GM23338 (cell line): ENCODE measurements around the gene ADPRHL1. TPM values are rescaled to one million over a fixed set of nuclear protein-coding genes. Genes with fewer than 3 reads are reported as not detected.

Source experiments
- ATAC-seq: fragments of 200-7000 bp; cut with Tn5 transposase; 3 replicates; pipeline ENCODE4 v1.9.1; 2020
- DNase-seq: peaks from one replicate; pipeline ENCODE4 v3.0.0-alpha.2; 2015; ENCODE audit warnings: low spot score
- H2AFZ ChIP-seq: fragments of 200-600 bp; sonication (generic); 2 replicates; pipeline ENCODE4 v1.8.0; 2016; ENCODE audit warnings: antibody characterized with exemption, mild to moderate bottlenecking, moderate library complexity
- H3F3A ChIP-seq: fragments of 200-600 bp; sonication (generic); replicated peaks from 2 replicates; pipeline ENCODE4 v1.8.0; 2017; ENCODE audit warnings: antibody characterized with exemption, mixed run types, low read depth
- H3K27ac ChIP-seq: fragments of 200-600 bp; sonication (generic); 2 replicates; pipeline ENCODE4 v1.6.1; 2016; ENCODE audit warnings: low read depth
- H3K27me3 ChIP-seq: fragments of 200-600 bp; sonication (generic); 2 replicates; pipeline ENCODE4 v1.8.0; 2016; ENCODE audit warnings: mild to moderate bottlenecking, mixed run types, moderate library complexity; ENCODE audit not compliant: insufficient read depth
- H3K36me3 ChIP-seq: fragments of 200-600 bp; sonication (generic); 2 replicates; pipeline ENCODE4 v1.8.0; 2016; ENCODE audit warnings: mild to moderate bottlenecking; ENCODE audit not compliant: insufficient read depth
- H3K4me1 ChIP-seq: fragments of 200-600 bp; sonication (generic); 2 replicates; pipeline ENCODE4 v1.8.0; 2016; ENCODE audit warnings: mild to moderate bottlenecking, moderate library complexity; ENCODE audit not compliant: insufficient read depth
- H3K4me2 ChIP-seq: fragments of 200-600 bp; sonication (generic); 2 replicates; pipeline ENCODE4 v1.7.1; 2017; ENCODE audit warnings: mixed run types
- H3K4me3 ChIP-seq: fragments of 200-600 bp; sonication (generic); 2 replicates; pipeline ENCODE4 v1.6.1; 2016; ENCODE audit warnings: mixed run types
- H3K79me2 ChIP-seq: fragments of 200-600 bp; sonication (generic); replicated peaks from 2 replicates; pipeline ENCODE4 v1.8.0; 2017; ENCODE audit warnings: mild to moderate bottlenecking; ENCODE audit not compliant: insufficient read depth
- H3K9me2 ChIP-seq: fragments of 200-600 bp; sonication (generic); 2 replicates; pipeline ENCODE4 v1.8.0; 2017; ENCODE audit not compliant: insufficient read depth
- H4K20me1 ChIP-seq: fragments of 200-600 bp; sonication (generic); replicated peaks from 2 replicates; pipeline ENCODE4 v1.8.0; 2017; ENCODE audit warnings: mild to moderate bottlenecking; ENCODE audit not compliant: insufficient read depth
- H3K27ac Mint-ChIP-seq: 2 replicates; pipeline ENCODE4 v1.8.0; 2020; ENCODE audit warnings: inconsistent platforms, mild to moderate bottlenecking, moderate library complexity, mixed read lengths
- H3K27me3 Mint-ChIP-seq: 3 replicates; pipeline ENCODE4 v1.8.0; 2022; ENCODE audit warnings: low read depth, mild to moderate bottlenecking, moderate library complexity, mixed read lengths, inconsistent platforms; ENCODE audit not compliant: insufficient read depth, poor library complexity
- H3K36me3 Mint-ChIP-seq: 3 replicates; pipeline ENCODE4 v1.8.0; 2021; ENCODE audit warnings: low read depth, mild to moderate bottlenecking, inconsistent platforms, moderate library complexity, mixed read lengths
- H3K4me1 Mint-ChIP-seq: 3 replicates; pipeline ENCODE4 v1.8.0; 2020; ENCODE audit warnings: mild to moderate bottlenecking, inconsistent platforms, mixed read lengths
- H3K4me3 Mint-ChIP-seq: 3 replicates; pipeline ENCODE4 v1.8.0; 2021; ENCODE audit warnings: moderate library complexity, mild to moderate bottlenecking, inconsistent platforms, mixed read lengths
- H3K9me3 Mint-ChIP-seq: 3 replicates; pipeline ENCODE4 v1.8.0; 2020; ENCODE audit warnings: moderate library complexity, mild to moderate bottlenecking, inconsistent platforms, mixed read lengths
- CREB1 ChIP-seq: fragments of 250-450 bp; sonication (Bioruptor Pico); IDR thresholded peaks from 2 replicates; pipeline ENCODE4 v1.5.0; 2020; ENCODE audit warnings: low read depth, mild to moderate bottlenecking, moderate library complexity
- JUNB ChIP-seq: IDR thresholded peaks from one replicate; pipeline ENCODE4 v1.6.1; 2016; ENCODE audit warnings: antibody characterized with exemption; ENCODE audit not compliant: unreplicated experiment
- polyA plus RNA-seq: library from polyadenylated mRNA; unstranded; fragments of >200 nt; fragmentation: Nextera tagmentation; extraction: Ambion mirVana; gene quantifications from 2 replicates; pipeline ENCODE4 v1.2.1, GENCODE V29; 2016
- total RNA-seq: library from RNA; depleted of rRNA; stranded (reverse); fragments of >200 nt; shearing (Covaris generic); gene quantifications from 2 replicates; pipeline ENCODE4 v1.2.3, GENCODE V29; 2014
- TF ChIP-seq, protein P1 (sequence below): fragments of 250-450 bp; sonication (Bioruptor Pico); IDR thresholded peaks from 2 replicates; pipeline ENCODE4 v1.5.0; 2020; ENCODE audit warnings: mild to moderate bottlenecking, moderate library complexity
- TF ChIP-seq, protein P2 (sequence below), 2 experiments: fragments of 200-600 bp in 1 of 2; sonication (generic) in 1 of 2; conservative IDR thresholded peaks; 2 replicates each; pipeline versions ENCODE4 v1.5.1 to v1.6.1; 2016 to 2017; ENCODE audit warnings: antibody characterized with exemption in 2 of 2, low read depth in 2 of 2, mild to moderate bottlenecking in 2 of 2, moderate library complexity in 1 of 2

The ADPRHL1 gene
- total and polyA plus RNA-seq, 2 experiments from 2014 or later = 0.80 to 1.0 TPM

- TF ChIP-seq, protein P1, sequence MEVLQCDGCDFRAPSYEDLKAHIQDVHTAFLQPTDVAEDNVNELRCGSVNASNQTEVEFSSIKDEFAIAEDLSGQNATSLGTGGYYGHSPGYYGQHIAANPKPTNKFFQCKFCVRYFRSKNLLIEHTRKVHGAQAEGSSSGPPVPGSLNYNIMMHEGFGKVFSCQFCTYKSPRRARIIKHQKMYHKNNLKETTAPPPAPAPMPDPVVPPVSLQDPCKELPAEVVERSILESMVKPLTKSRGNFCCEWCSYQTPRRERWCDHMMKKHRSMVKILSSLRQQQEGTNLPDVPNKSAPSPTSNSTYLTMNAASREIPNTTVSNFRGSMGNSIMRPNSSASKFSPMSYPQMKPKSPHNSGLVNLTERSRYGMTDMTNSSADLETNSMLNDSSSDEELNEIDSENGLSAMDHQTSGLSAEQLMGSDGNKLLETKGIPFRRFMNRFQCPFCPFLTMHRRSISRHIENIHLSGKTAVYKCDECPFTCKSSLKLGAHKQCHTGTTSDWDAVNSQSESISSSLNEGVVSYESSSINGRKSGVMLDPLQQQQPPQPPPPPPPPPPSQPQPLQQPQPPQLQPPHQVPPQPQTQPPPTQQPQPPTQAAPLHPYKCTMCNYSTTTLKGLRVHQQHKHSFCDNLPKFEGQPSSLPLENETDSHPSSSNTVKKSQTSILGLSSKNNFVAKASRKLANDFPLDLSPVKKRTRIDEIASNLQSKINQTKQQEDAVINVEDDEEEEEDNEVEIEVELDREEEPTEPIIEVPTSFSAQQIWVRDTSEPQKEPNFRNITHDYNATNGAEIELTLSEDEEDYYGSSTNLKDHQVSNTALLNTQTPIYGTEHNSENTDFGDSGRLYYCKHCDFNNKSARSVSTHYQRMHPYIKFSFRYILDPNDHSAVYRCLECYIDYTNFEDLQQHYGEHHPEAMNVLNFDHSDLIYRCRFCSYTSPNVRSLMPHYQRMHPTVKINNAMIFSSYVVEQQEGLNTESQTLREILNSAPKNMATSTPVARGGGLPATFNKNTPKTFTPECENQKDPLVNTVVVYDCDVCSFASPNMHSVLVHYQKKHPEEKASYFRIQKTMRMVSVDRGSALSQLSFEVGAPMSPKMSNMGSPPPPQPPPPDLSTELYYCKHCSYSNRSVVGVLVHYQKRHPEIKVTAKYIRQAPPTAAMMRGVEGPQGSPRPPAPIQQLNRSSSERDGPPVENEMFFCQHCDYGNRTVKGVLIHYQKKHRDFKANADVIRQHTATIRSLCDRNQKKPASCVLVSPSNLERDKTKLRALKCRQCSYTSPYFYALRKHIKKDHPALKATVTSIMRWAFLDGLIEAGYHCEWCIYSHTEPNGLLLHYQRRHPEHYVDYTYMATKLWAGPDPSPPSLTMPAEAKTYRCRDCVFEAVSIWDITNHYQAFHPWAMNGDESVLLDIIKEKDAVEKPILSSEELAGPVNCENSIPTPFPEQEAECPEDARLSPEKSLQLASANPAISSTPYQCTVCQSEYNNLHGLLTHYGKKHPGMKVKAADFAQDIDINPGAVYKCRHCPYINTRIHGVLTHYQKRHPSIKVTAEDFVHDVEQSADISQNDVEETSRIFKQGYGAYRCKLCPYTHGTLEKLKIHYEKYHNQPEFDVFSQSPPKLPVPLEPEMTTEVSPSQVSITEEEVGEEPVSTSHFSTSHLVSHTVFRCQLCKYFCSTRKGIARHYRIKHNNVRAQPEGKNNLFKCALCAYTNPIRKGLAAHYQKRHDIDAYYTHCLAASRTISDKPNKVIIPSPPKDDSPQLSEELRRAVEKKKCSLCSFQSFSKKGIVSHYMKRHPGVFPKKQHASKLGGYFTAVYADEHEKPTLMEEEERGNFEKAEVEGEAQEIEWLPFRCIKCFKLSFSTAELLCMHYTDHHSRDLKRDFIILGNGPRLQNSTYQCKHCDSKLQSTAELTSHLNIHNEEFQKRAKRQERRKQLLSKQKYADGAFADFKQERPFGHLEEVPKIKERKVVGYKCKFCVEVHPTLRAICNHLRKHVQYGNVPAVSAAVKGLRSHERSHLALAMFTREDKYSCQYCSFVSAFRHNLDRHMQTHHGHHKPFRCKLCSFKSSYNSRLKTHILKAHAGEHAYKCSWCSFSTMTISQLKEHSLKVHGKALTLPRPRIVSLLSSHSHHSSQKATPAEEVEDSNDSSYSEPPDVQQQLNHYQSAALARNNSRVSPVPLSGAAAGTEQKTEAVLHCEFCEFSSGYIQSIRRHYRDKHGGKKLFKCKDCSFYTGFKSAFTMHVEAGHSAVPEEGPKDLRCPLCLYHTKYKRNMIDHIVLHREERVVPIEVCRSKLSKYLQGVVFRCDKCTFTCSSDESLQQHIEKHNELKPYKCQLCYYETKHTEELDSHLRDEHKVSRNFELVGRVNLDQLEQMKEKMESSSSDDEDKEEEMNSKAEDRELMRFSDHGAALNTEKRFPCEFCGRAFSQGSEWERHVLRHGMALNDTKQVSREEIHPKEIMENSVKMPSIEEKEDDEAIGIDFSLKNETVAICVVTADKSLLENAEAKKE (CRISPR knock-in tag) = no peak
- TF ChIP-seq CREB1 (CRISPR knock-in tag) = no peak
These were observed 46.2 kb downstream of the ADPRHL1 start (continued) for GRCh38 chr13:113407103-113407530.

- H2AFZ ChIP-seq = no peak overlapping the region
- H3K36me3 Mint-ChIP-seq = no peaks in the 10 kb centered on the region
These were observed 46.8 kb downstream of the ADPRHL1 start for GRCh38 chr13:113406321-113407102.

More at GRCh38 chr13:113406321-113407102, 46.8 kb downstream of the ADPRHL1 start:
- no peak overlapping the region for H3K27ac ChIP-seq
- H3K4me3 Mint-ChIP-seq = no peak overlapping the region
- H3F3A ChIP-seq = no peaks in the 10 kb centered on the region
- no peak overlapping the region for H3K4me2 ChIP-seq
- no peak for TF ChIP-seq JUNB
- TF ChIP-seq, protein P2, sequence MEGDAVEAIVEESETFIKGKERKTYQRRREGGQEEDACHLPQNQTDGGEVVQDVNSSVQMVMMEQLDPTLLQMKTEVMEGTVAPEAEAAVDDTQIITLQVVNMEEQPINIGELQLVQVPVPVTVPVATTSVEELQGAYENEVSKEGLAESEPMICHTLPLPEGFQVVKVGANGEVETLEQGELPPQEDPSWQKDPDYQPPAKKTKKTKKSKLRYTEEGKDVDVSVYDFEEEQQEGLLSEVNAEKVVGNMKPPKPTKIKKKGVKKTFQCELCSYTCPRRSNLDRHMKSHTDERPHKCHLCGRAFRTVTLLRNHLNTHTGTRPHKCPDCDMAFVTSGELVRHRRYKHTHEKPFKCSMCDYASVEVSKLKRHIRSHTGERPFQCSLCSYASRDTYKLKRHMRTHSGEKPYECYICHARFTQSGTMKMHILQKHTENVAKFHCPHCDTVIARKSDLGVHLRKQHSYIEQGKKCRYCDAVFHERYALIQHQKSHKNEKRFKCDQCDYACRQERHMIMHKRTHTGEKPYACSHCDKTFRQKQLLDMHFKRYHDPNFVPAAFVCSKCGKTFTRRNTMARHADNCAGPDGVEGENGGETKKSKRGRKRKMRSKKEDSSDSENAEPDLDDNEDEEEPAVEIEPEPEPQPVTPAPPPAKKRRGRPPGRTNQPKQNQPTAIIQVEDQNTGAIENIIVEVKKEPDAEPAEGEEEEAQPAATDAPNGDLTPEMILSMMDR (conservative IDR thresholded peaks at IDR 0.05; ENCODE audit: low read depth in 2 of 2) = no peak
- ATAC-seq (no peak), DNase-seq (no peak)
- no peaks in the 10 kb centered on the region for H3K36me3 ChIP-seq
- H3K9me2 ChIP-seq = no peaks in the 10 kb centered on the region
- H3K4me3 ChIP-seq = no peak overlapping the region
- H3K27me3 Mint-ChIP-seq = peaks cover 20% of the 10 kb centered on the region
- no peaks in the 10 kb centered on the region for H4K20me1 ChIP-seq
- no peaks in the 10 kb centered on the region for H3K9me3 Mint-ChIP-seq
- H3K27ac Mint-ChIP-seq = no peak overlapping the region
- H3K4me1 Mint-ChIP-seq = peaks cover 3% of the 10 kb centered on the region; the same call in 1 of the 3 replicates
- H3K79me2 ChIP-seq = no peaks in the 10 kb centered on the region
- H3K27me3 ChIP-seq = no peaks in the 10 kb centered on the region
- no peaks in the 10 kb centered on the region for H3K4me1 ChIP-seq
